Panc1 (cell line): Measurements from ENCODE around the gene UBXN6. TPM values are rescaled to one million over a fixed set of nuclear protein-coding genes. Genes with fewer than 3 reads are reported as not detected.

Source experiments
- ATAC-seq: fragments of 200-7000 bp; cut with Tn5 transposase; 2 replicates; pipeline ENCODE4 v1.9.1; 2020; ENCODE audit warnings: mild to moderate bottlenecking, moderate library complexity
- BruUV-seq: library from RNA; stranded (reverse); fragments of 400-500 nt; replicated peaks from 2 replicates; lab custom pipeline; 2021; lab: Mats Ljungman, UMichigan
- CTCF ChIA-PET: fragments of 300-600 bp; sonication (Branson Sonifier 250); formaldehyde crosslinking; loops from one replicate; lab custom pipeline; 2022; ENCODE audit warnings: antibody characterized with exemption; lab: Charles Lee
- POLR2A ChIA-PET: fragments of 300-600 bp; sonication (Branson Sonifier 250); formaldehyde crosslinking; loops from one replicate; lab custom pipeline; 2022; ENCODE audit warnings: antibody characterized with exemption; lab: Charles Lee
- DNase-seq: peaks from one replicate; pipeline ENCODE4 v3.0.0-alpha.2; 2010; ENCODE audit warnings: low read depth, low spot score
- H3K27ac ChIP-seq: 2 replicates; pipeline ENCODE4 v1.5.1; 2011; ENCODE audit warnings: mild to moderate bottlenecking, low read length, inconsistent platforms
- H3K27me3 ChIP-seq: fragments of 200-500 bp; sonication (Bioruptor generic); 2 replicates; pipeline ENCODE4 v1.6.0; 2014; ENCODE audit warnings: low read length, inconsistent platforms; ENCODE audit not compliant: control insufficient read depth, insufficient read depth
- H3K36me3 ChIP-seq: fragments of 200-500 bp; sonication (Bioruptor generic); 2 replicates; pipeline ENCODE4 v1.5.1; 2014; ENCODE audit warnings: inconsistent platforms, mild to moderate bottlenecking, low read length, moderate library complexity; ENCODE audit not compliant: control insufficient read depth, insufficient read depth
- H3K4me1 ChIP-seq: 2 replicates; pipeline ENCODE4 v1.5.1; 2011; ENCODE audit warnings: inconsistent platforms, mild to moderate bottlenecking, low read length, moderate library complexity; ENCODE audit not compliant: control insufficient read depth, insufficient read depth
- H3K4me3 ChIP-seq, 2 experiments: 2 replicates each; pipeline ENCODE4 v1.5.1; 2011 to 2012; ENCODE audit warnings: low read depth in 2 of 2, low read length in 2 of 2, mild to moderate bottlenecking in 2 of 2, inconsistent platforms in 1 of 2, moderate library complexity in 1 of 2
- H3K9me3 ChIP-seq: fragments of 200-500 bp; sonication (Bioruptor generic); 2 replicates; pipeline ENCODE4 v1.5.1; 2014; ENCODE audit warnings: low read depth, mild to moderate bottlenecking, inconsistent platforms, low read length, moderate library complexity; ENCODE audit not compliant: control insufficient read depth, insufficient read depth
- POLR2AphosphoS5 ChIP-seq: IDR thresholded peaks from 2 replicates; pipeline ENCODE4 v1.6.1; 2012; ENCODE audit warnings: mild to moderate bottlenecking, low read depth, low read length, moderate library complexity
- SIN3A ChIP-seq: IDR thresholded peaks from 2 replicates; pipeline ENCODE4 v1.6.1; 2012; ENCODE audit warnings: low read depth, mild to moderate bottlenecking, low read length, moderate library complexity, borderline replicate concordance; ENCODE audit not compliant: insufficient read depth
- TCF7L2 ChIP-seq: IDR thresholded peaks from 2 replicates; pipeline ENCODE4 v1.6.1; 2011; ENCODE audit warnings: mild to moderate bottlenecking, low read depth, low read length, inconsistent platforms
- in situ Hi-C: cut with HindIII; loops from 2 replicates; pipeline ENCODE4 v1.10.0; 2016; ENCODE audit warnings: low sequenced_read_pairs, low pct_unique_long_range_greater_than_20kb
- intact Hi-C: fragments of 100-400 bp; cut with micrococcal nuclease; formaldehyde crosslinking; loops from one replicate; pipeline ENCODE4 v1.10.0; 2022; ENCODE audit not compliant: unreplicated experiment
- total RNA-seq: library from RNA; stranded (reverse); gene quantifications from one replicate; pipeline ENCODE4 v1.2.1, GENCODE V29; 2021; ENCODE audit not compliant: unreplicated experiment
- TF ChIP-seq, protein P1 (sequence below), 2 experiments: IDR thresholded peaks; 2 replicates each; pipeline ENCODE4 v1.6.1; 2011 to 2012; ENCODE audit warnings: low read depth in 2 of 2, control low read depth in 1 of 2, low read length in 1 of 2, mild to moderate bottlenecking in 1 of 2, moderate library complexity in 1 of 2; ENCODE audit not compliant: insufficient read depth in 1 of 2
- TF ChIP-seq, protein P2 (sequence below): fragments of 450-650 bp; IDR thresholded peaks from 2 replicates; pipeline ENCODE4 v1.5.1; 2017; ENCODE audit warnings: mild to moderate bottlenecking

Gene UBXN6
- total RNA-seq, 1 experiment from 2014 or later = 55.6 TPM

- DNase-seq = no peak
- H3K4me3 ChIP-seq = no peak overlapping the region
- H3K4me1 ChIP-seq = no peaks in the 10 kb centered on the region
- POLR2A ChIA-PET = no interaction called here
- in situ Hi-C loops = no loop called here
- no TSS peak for BruUV-seq
- no peaks in the 10 kb centered on the region for H3K27me3 ChIP-seq
- TF ChIP-seq POLR2AphosphoS5 (no peak), SIN3A (no peak), TCF7L2 (no peak)
- TF ChIP-seq, protein P1, sequence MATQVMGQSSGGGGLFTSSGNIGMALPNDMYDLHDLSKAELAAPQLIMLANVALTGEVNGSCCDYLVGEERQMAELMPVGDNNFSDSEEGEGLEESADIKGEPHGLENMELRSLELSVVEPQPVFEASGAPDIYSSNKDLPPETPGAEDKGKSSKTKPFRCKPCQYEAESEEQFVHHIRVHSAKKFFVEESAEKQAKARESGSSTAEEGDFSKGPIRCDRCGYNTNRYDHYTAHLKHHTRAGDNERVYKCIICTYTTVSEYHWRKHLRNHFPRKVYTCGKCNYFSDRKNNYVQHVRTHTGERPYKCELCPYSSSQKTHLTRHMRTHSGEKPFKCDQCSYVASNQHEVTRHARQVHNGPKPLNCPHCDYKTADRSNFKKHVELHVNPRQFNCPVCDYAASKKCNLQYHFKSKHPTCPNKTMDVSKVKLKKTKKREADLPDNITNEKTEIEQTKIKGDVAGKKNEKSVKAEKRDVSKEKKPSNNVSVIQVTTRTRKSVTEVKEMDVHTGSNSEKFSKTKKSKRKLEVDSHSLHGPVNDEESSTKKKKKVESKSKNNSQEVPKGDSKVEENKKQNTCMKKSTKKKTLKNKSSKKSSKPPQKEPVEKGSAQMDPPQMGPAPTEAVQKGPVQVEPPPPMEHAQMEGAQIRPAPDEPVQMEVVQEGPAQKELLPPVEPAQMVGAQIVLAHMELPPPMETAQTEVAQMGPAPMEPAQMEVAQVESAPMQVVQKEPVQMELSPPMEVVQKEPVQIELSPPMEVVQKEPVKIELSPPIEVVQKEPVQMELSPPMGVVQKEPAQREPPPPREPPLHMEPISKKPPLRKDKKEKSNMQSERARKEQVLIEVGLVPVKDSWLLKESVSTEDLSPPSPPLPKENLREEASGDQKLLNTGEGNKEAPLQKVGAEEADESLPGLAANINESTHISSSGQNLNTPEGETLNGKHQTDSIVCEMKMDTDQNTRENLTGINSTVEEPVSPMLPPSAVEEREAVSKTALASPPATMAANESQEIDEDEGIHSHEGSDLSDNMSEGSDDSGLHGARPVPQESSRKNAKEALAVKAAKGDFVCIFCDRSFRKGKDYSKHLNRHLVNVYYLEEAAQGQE (IDR thresholded peaks at IDR 0.05; ENCODE audit: insufficient read depth in 1 of 2, low read depth in 2 of 2, low read length in 1 of 2) = no peak
- TF ChIP-seq, protein P2, sequence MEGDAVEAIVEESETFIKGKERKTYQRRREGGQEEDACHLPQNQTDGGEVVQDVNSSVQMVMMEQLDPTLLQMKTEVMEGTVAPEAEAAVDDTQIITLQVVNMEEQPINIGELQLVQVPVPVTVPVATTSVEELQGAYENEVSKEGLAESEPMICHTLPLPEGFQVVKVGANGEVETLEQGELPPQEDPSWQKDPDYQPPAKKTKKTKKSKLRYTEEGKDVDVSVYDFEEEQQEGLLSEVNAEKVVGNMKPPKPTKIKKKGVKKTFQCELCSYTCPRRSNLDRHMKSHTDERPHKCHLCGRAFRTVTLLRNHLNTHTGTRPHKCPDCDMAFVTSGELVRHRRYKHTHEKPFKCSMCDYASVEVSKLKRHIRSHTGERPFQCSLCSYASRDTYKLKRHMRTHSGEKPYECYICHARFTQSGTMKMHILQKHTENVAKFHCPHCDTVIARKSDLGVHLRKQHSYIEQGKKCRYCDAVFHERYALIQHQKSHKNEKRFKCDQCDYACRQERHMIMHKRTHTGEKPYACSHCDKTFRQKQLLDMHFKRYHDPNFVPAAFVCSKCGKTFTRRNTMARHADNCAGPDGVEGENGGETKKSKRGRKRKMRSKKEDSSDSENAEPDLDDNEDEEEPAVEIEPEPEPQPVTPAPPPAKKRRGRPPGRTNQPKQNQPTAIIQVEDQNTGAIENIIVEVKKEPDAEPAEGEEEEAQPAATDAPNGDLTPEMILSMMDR = no peak
- CTCF ChIA-PET = interaction anchor here (0.6 kb wide), 1 partner anchor 12 kb away, joined by 5 read pairs; no protein-coding TSS in a partner anchor
- ATAC-seq = no peak
- no peaks in the 10 kb centered on the region for H3K9me3 ChIP-seq
- no peak overlapping the region for H3K27ac ChIP-seq
- H3K36me3 ChIP-seq = no peaks in the 10 kb centered on the region
- intact Hi-C loops = no loop called here
These were observed 46.2 kb upstream of the UBXN6 start for GRCh38 chr19:4503825-4504170.

DNA sequence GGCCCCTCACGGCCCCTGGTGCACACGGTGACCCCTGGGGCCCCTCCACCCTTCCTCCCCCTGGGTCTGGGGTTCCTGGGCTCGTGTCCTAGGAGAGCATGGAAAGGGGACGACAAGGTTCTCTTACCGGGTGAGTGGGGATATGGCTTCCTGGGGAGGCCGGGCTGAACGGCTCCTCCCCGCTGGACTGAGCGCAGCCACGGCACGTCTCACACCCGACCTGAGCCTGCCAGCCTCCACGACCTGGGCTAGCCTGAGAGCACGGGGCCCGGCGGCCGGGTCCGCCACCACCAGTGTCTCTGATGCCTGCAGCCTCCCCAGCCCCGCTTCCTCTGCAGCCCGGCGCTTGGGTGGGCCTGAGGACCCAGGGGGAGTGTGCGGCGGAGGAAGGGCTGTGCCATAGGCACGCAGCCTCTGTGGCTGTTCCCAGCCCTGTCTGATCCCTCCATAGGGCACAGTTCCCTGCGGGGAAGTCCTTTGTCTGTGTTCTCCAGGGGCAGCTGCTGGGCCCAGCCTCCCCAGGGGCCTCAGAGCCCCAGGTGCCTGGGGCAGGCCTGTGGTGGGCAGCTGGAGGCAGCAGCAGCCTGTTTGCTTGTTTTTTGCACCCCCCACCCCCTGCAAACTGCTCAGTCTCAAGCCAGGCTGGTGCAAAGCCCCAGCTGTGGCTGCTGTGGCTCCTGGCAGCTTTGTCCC lies 45.7 kb upstream of the UBXN6 start:
- in situ Hi-C loops (no loop called here), intact Hi-C loops (no loop called here)
- H3K27me3 ChIP-seq = no peaks in the 10 kb centered on the region
- no peak for DNase-seq
- no peak for ATAC-seq
- H3K36me3 ChIP-seq = no peaks in the 10 kb centered on the region
- no peaks in the 10 kb centered on the region for H3K4me1 ChIP-seq
- BruUV-seq = no TSS peak
- H3K4me3 ChIP-seq = no peak overlapping the region
- TF ChIP-seq SIN3A = no peak
- TF ChIP-seq, protein P1 (IDR thresholded peaks at IDR 0.05; ENCODE audit: insufficient read depth in 1 of 2, low read depth in 2 of 2, low read length in 1 of 2) = no peak
- TF ChIP-seq POLR2AphosphoS5 = no peak
- TF ChIP-seq TCF7L2 = no peak
- H3K9me3 ChIP-seq = no peaks in the 10 kb centered on the region
- ChIA-PET CTCF (no interaction called here), POLR2A (no interaction called here)
- H3K27ac ChIP-seq = no peak overlapping the region
